GM19239 (cell line): ENCODE data around the gene SCYGR5.
"Not testable (repeated sequence)": the region's sequence is repeated elsewhere in the genome, so short reads cannot be mapped to it uniquely, and the experiment has no call there.

Experiments used
- DNase-seq: peaks from one replicate; pipeline ENCODE4 v3.0.0; 2011; ENCODE audit warnings: low spot score; ENCODE audit not compliant: insufficient read length
- FAIRE-seq: peaks from 2 replicates; lab custom pipeline; 2011; peaks lifted over from hg19 to GRCh38; lab: Jason Lieb, UNC

SCYGR5 gene

GRCh38 chr2:227671170-227671905, 4.7 kb downstream of the SCYGR5 start:
- no peak for DNase-seq
- FAIRE-seq: no peak

- DNase-seq, FAIRE-seq: not testable (repeated sequence)
Observed at GRCh38 chr2:227673620-227674019, 7.0 kb downstream of the SCYGR5 start.

GRCh38 chr2:227674485-227674884, 7.9 kb downstream of the SCYGR5 start:
- DNase-seq (no peak), FAIRE-seq (no peak)

GRCh38 chr2:227677928-227678327, 11.3 kb downstream of the SCYGR5 start:
- FAIRE-seq (no peak), DNase-seq (no peak)

GRCh38 chr2:227684258-227684657, 17.7 kb downstream of the SCYGR5 start:
- FAIRE-seq (no peak), DNase-seq (no peak)

- DNase-seq: no peak
- no peak for FAIRE-seq
Observed at GRCh38 chr2:227687189-227687588, 20.6 kb downstream of the SCYGR5 start.

- FAIRE-seq (no peak), DNase-seq (no peak)
Observed at GRCh38 chr2:227696990-227697679, 30.5 kb downstream of the SCYGR5 start.

- DNase-seq: no peak
- no peak for FAIRE-seq
Observed at GRCh38 chr2:227701556-227701955, 35.0 kb downstream of the SCYGR5 start.

- FAIRE-seq: no peak
- DNase-seq: no peak
Observed at GRCh38 chr2:227703280-227703732, 36.7 kb downstream of the SCYGR5 start.

- FAIRE-seq (no peak), DNase-seq (no peak)
Observed at GRCh38 chr2:227703961-227704360, 37.4 kb downstream of the SCYGR5 start.

GRCh38 chr2:227706859-227707258, 40.3 kb downstream of the SCYGR5 start:
- DNase-seq (no peak), FAIRE-seq (no peak)

GRCh38 chr2:227707390-227707789, 40.8 kb downstream of the SCYGR5 start:
- FAIRE-seq (no peak), DNase-seq (no peak)

GRCh38 chr2:227710986-227711385, 44.4 kb downstream of the SCYGR5 start:
- FAIRE-seq (no peak), DNase-seq (no peak)

- DNase-seq: no peak
Observed at GRCh38 chr2:227713291-227713690, 46.7 kb downstream of the SCYGR5 start.

GRCh38 chr2:227716501-227716900, 49.9 kb downstream of the SCYGR5 start:
- no peak for FAIRE-seq

More at GRCh38 chr2:227713291-227713690, 46.7 kb downstream of the SCYGR5 start:
- FAIRE-seq: no peak

More at GRCh38 chr2:227716501-227716900, 49.9 kb downstream of the SCYGR5 start:
- DNase-seq: no peak
